ENCODE measurements around the gene PIGC. TPM values are rescaled to one million over a fixed set of nuclear protein-coding genes. Genes with fewer than 3 reads are reported as not detected.

PIGC gene
- total RNA-seq, 1 donor from 2014 or later = 28.6 TPM

DNA sequence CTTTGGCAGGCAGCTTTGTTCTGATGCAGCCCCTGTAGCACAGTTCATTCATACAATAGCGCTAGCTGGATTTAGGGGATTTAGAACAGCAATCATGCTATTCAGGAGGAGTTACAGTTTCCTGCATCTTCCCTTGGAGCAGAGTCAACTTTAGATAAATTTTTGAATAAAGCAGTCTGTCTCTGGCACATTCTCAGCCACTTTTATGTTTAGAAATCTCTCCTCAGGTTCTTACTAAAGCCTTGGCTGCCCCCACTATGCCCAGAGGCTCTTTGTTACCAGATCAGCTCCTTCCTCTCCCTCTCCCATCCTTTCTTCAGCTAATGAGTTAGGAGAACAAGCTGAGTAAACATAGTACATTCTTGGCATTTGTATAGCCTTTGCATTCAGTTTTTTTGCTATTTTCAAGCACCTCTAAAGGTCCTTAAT, 17.0 kb upstream of the PIGC start:
- Mint-ChIP-seq H3K27me3 (peaks cover 9% of the 10 kb centered on the region), H3K9me3 (ENCODE audit: low read depth) (no peaks in the 10 kb centered on the region), H3K36me3 (ENCODE audit: insufficient read depth) (no peaks in the 10 kb centered on the region), H3K4me1 (ENCODE audit: low read depth) (peaks cover 10% of the 10 kb centered on the region), H3K27ac (no peak overlapping the region), H3K4me3 (ENCODE audit: low read depth) (no peak overlapping the region)
- no peak for DNase-seq (ENCODE audit: low spot score, unreplicated experiment)
- TF ChIP-seq CTCF (IDR thresholded peaks at IDR 0.05; ENCODE audit: unreplicated experiment) = no peak

DNA sequence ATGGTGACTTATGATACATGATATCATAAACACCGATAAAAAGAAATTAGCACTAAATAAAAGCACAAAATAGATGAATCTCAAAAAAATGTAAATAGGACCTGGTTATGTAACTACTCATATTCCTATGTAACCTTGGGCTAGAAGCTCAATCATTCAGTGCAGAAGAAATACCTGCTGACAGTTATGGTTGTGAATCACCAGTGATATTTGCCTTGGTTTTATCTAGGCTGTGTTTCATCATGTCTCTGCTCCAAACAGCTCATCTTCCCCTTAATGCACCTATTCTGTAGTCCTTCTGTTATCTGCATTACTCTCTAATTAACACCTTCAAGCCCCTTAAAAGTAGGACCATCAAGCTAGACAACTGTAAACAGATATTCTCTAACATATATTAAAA, 16.3 kb upstream of the PIGC start:
- Mint-ChIP-seq H3K27me3 (peaks cover 12% of the 10 kb centered on the region), H3K9me3 (ENCODE audit: low read depth) (no peaks in the 10 kb centered on the region), H3K27ac (no peak overlapping the region)

GRCh38 chr1:172457479-172458130, 13.7 kb upstream of the PIGC start:
- Mint-ChIP-seq H3K9me3 (ENCODE audit: low read depth) (no peaks in the 10 kb centered on the region), H3K27me3 (peaks cover 25% of the 10 kb centered on the region), H3K4me3 (ENCODE audit: low read depth) (no peak overlapping the region), H3K27ac (no peak overlapping the region), H3K4me1 (ENCODE audit: low read depth) (peaks cover 15% of the 10 kb centered on the region), H3K36me3 (ENCODE audit: insufficient read depth) (no peaks in the 10 kb centered on the region)
- TF ChIP-seq CTCF (IDR thresholded peaks at IDR 0.05; ENCODE audit: unreplicated experiment) = no peak
- no peak for DNase-seq (ENCODE audit: low spot score, unreplicated experiment)

More for the DNA sequence above, 16.3 kb upstream of the PIGC start:
- no peak for DNase-seq (ENCODE audit: low spot score, unreplicated experiment)
- peaks cover 10% of the 10 kb centered on the region for H3K4me1 Mint-ChIP-seq (ENCODE audit: low read depth)
- TF ChIP-seq CTCF (IDR thresholded peaks at IDR 0.05; ENCODE audit: unreplicated experiment) = no peak
- H3K36me3 Mint-ChIP-seq (ENCODE audit: insufficient read depth) = no peaks in the 10 kb centered on the region
- H3K4me3 Mint-ChIP-seq (ENCODE audit: low read depth) = no peak overlapping the region

DNA sequence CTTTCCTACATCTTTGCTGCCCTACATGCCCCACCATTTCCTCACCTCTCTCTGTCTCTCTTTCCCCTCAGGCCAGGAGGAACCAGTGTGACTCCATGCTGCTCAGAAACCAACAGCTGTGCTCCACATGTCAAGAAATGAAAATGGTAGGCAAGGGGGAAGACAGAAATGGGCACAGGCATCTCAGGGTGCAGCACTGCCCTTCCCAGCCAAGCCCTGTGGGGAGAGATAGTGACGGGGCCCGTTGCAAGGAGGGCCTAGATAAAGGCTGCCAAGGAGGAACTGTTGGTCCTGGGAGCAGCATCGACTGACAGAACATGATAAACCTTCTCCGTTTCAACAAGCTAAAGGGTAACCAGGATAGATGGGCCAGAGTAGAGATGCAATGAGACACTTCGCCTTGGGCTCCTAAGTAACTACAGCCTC, 12.5 kb upstream of the PIGC start:
- peaks cover 25% of the 10 kb centered on the region for H3K27me3 Mint-ChIP-seq
- H3K27ac Mint-ChIP-seq = no peak overlapping the region
- peaks cover 21% of the 10 kb centered on the region for H3K4me1 Mint-ChIP-seq (ENCODE audit: low read depth)
- TF ChIP-seq CTCF (IDR thresholded peaks at IDR 0.05; ENCODE audit: unreplicated experiment) = no peak
- no peaks in the 10 kb centered on the region for H3K36me3 Mint-ChIP-seq (ENCODE audit: insufficient read depth)
- H3K9me3 Mint-ChIP-seq (ENCODE audit: low read depth) = no peaks in the 10 kb centered on the region
- no peak for DNase-seq (ENCODE audit: low spot score, unreplicated experiment)
- no peak overlapping the region for H3K4me3 Mint-ChIP-seq (ENCODE audit: low read depth)

- peaks cover 25% of the 10 kb centered on the region for H3K27me3 Mint-ChIP-seq
- no peak for TF ChIP-seq CTCF (IDR thresholded peaks at IDR 0.05; ENCODE audit: unreplicated experiment)
- H3K27ac Mint-ChIP-seq = no peak overlapping the region
- H3K4me3 Mint-ChIP-seq (ENCODE audit: low read depth) = no peak overlapping the region
- H3K36me3 Mint-ChIP-seq (ENCODE audit: insufficient read depth) = no peaks in the 10 kb centered on the region
- DNase-seq (ENCODE audit: low spot score, unreplicated experiment) = no peak
- H3K4me1 Mint-ChIP-seq (ENCODE audit: low read depth) = peaks cover 22% of the 10 kb centered on the region
- H3K9me3 Mint-ChIP-seq (ENCODE audit: low read depth) = no peaks in the 10 kb centered on the region
Observed at GRCh38 chr1:172455451-172455850, 11.6 kb upstream of the PIGC start.
